ENCODE measurements around the gene L3MBTL4. TPM values are rescaled to one million over a fixed set of nuclear protein-coding genes. Genes with fewer than 3 reads are reported as not detected.

The L3MBTL4 gene
- polyA plus RNA-seq, 1 of the 3 experiments (the other 2 are of a cell fraction) = 0.02 TPM

- TF ChIP-seq REST (IDR thresholded peaks at IDR 0.05; ENCODE audit: low read depth, low read length) = no peak
- TF ChIP-seq JUND (IDR thresholded peaks at IDR 0.05) = no peak
These were observed 412.8 kb downstream of the L3MBTL4 start (continued) for GRCh38 chr18:6001867-6002266.

- no peak for TF ChIP-seq ELF1 (IDR thresholded peaks at IDR 0.05)
- no peak for TF ChIP-seq MAX (IDR thresholded peaks at IDR 0.05; ENCODE audit: low read depth)
- TF ChIP-seq EZH2phosphoT487 (IDR thresholded peaks at IDR 0.05; ENCODE audit: borderline replicate concordance, low read depth) = no peak
- no peak for TF ChIP-seq RCOR1 (IDR thresholded peaks at IDR 0.05; ENCODE audit: low read length)
- TF ChIP-seq EP300 (IDR thresholded peaks at IDR 0.05; ENCODE audit: borderline replicate concordance in 1 of 2, low read depth in 1 of 2, low read length in 1 of 2) = no peak
- no peak for TF ChIP-seq SIN3A (IDR thresholded peaks at IDR 0.05; ENCODE audit: borderline replicate concordance, low read depth, low read length)
- no peak for TF ChIP-seq RXRA (IDR thresholded peaks at IDR 0.05; ENCODE audit: borderline replicate concordance, low read depth)
- no peak for TF ChIP-seq MXI1 (IDR thresholded peaks at IDR 0.05; ENCODE audit: low read depth, low read length)
- no peak for TF ChIP-seq NRF1 (IDR thresholded peaks at IDR 0.05; ENCODE audit: low read depth, low read length)
- TF ChIP-seq ZBTB33 (IDR thresholded peaks at IDR 0.05; ENCODE audit: borderline replicate concordance, low read depth) = no peak
- no peak for TF ChIP-seq REST (IDR thresholded peaks at IDR 0.05; ENCODE audit: low read depth, low read length)
- TF ChIP-seq GABPA (IDR thresholded peaks at IDR 0.05; ENCODE audit: low read depth) = no peak
- no peak for TF ChIP-seq CHD2 (IDR thresholded peaks at IDR 0.05; ENCODE audit: low read length, partially characterized antibody)
- Histone ChIP-seq H2AFZ (ENCODE audit: low read depth) (no peak overlapping the region), H3K27ac (ENCODE audit: low read depth in 2 of 2, low read length in 1 of 2) (no peak overlapping the region), H3K4me3 (ENCODE audit: low read depth in 2 of 2, low read length in 1 of 2) (no peak overlapping the region), H3K79me2 (ENCODE audit: insufficient read depth) (no peaks in the 10 kb centered on the region), H3K27me3 (ENCODE audit: insufficient read depth) (peaks cover 10% of the 10 kb centered on the region; the same call in 1 of the 2 replicates), H3K4me2 (no peak overlapping the region), H3K9me3 (no peaks in the 10 kb centered on the region), H3K4me1 (ENCODE audit: control insufficient read depth in 1 of 2, insufficient read depth in 2 of 2, low read depth in 1 of 2, low read length in 1 of 2) (no peaks in the 10 kb centered on the region; a peak in 1 of 4 replicates), H3K9ac (no peak overlapping the region), H3K9me2 (no peaks in the 10 kb centered on the region), H3K36me3 (replicated peaks in 1 of 2; ENCODE audit: control insufficient read depth in 1 of 2, insufficient read depth in 2 of 2, low read length in 1 of 2) (no peaks in the 10 kb centered on the region), H3F3A (replicated peaks; ENCODE audit: insufficient read depth) (no peaks in the 10 kb centered on the region), H4K20me1 (ENCODE audit: insufficient read depth) (0 out of 2 replicates have a peak, but pooled peaks cover 2% of the 10 kb centered on the region)
- POLR2A ChIA-PET = no interaction called here
- CTCF ChIA-PET = no interaction called here
- DNase-seq = no peak
These were observed 415.8 kb downstream of the L3MBTL4 start for GRCh38 chr18:5998907-5999306.

Data from SK-N-SH (cell line).